Right lobe of liver (tissue), 4 donors: ENCODE data around the gene DRC7.

Experiments
- POLR2A ChIP-seq: fragments of 450-650 bp; IDR thresholded peaks from one replicate; pipeline ENCODE4 v1.6.1; 2017; ENCODE audit warnings: antibody characterized with exemption, mild to moderate bottlenecking
- TF ChIP-seq, protein P1 (sequence below), 4 donors: fragments of 200-600 bp in 3 of 4; fragments of 450-650 bp in 1 of 4; IDR thresholded peaks; one replicate each; pipeline versions ENCODE4 v1.5.1 to v1.8.0; 2016 to 2022; ENCODE audit warnings: antibody characterized with exemption in 4 of 4, mild to moderate bottlenecking in 2 of 4
- donor health status: DM: no; HTN: no; CAD: no.
- donor health status: DM: no; HTN: no; CAD: no.
- donor health status: DM: no; HTN: yes; CAD: no.

DNA sequence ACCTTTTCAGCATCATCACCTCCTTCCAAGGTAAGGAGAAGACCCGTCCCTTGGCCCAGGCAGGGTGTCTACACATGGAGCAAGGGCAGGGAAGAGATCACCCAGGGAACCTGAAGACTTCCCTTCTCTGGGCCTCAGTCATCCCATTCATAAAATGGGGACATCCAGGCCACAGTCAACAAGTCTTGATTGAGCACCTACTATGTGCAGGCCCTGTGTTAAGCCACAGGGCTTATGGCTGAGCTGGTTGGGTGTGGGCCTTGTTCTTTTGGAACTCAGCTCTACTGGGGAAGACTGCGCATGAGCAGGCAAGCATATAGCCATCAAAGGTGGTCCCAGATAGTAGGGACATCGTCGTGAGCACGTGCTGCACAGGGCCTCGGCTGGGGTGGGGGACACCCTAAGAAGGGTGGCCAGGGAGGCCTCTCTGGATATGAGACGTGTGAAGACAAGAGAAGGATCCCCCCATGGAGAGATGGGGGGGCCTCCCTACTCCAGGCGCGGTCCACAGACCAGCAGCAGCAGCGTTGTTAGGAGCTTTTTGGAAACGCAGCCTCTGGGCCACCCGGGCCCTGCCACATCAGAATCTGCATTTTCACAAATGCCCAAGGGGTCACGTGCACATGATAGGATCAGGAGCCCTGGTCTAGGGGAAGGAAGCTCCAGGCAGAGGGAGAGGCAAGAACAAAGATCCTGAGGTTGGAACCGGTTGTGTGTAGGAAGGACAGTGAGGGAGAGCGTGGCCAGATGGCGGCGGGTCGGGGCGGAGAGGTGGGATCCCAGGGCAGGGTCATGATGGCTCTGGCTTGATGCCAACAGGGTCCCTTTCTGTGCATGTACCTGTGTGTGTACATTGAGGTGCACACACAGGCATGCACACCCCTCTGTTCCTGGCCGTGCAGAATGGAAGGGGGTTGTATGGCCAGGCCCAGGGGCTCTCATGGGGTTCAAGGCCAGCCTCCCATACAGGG, 32.4 kb upstream of the DRC7 start:
- TF ChIP-seq, protein P1, sequence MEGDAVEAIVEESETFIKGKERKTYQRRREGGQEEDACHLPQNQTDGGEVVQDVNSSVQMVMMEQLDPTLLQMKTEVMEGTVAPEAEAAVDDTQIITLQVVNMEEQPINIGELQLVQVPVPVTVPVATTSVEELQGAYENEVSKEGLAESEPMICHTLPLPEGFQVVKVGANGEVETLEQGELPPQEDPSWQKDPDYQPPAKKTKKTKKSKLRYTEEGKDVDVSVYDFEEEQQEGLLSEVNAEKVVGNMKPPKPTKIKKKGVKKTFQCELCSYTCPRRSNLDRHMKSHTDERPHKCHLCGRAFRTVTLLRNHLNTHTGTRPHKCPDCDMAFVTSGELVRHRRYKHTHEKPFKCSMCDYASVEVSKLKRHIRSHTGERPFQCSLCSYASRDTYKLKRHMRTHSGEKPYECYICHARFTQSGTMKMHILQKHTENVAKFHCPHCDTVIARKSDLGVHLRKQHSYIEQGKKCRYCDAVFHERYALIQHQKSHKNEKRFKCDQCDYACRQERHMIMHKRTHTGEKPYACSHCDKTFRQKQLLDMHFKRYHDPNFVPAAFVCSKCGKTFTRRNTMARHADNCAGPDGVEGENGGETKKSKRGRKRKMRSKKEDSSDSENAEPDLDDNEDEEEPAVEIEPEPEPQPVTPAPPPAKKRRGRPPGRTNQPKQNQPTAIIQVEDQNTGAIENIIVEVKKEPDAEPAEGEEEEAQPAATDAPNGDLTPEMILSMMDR (IDR thresholded peaks at IDR 0.05): no peak
- no peak for TF ChIP-seq POLR2A
